Measurements from ENCODE around the gene BRAF. TPM values are rescaled to one million over a fixed set of nuclear protein-coding genes. Genes with fewer than 3 reads are reported as not detected.
A peak's percentile ranks its signal among the peaks of the same experiment; 100 is the strongest.

BRAF gene
- total RNA-seq (10 to 100 TPM; 15.5 to 21.7 (median 16.8) TPM), polyA plus RNA-seq (1 to 10 TPM; 5.2 to 6.0 TPM)

DNA sequence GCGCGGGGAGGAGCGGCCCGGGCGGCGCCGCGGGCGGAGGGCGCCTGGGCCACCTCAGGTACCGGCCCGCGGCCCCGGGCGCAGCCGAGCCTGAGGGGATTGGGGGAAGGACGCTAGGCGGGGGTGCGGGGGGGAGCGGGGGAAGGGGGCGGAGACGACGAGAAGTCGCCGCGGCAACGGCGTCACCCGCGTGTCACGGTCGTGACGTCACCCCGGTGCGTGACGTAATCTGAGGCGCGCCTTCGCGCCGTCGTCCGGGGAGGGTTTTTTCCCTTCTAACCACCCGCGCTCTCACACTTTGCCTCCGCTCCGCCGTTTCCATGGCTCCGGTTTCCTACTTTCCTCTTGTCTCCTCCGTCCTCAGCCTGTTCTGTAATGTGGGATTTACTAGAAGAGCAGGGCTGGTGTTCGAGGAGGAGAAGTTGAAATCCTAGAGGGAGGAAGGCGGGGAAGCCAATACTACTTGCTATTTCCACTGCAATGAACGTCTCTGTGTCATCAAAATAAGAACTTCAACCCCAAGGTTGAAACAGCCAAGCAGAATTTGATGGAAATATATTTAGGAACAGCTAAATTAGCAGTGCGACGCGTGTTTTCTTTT lies at the start of gene BRAF:
Gene BRAF, minus strand, starts transcription at position 109 of the 601 bp plus-strand sequence. CDS start 226 bp downstream, outside the sequence.
- FAIRE-seq, result no peak
- TF ChIP-seq, protein P1, sequence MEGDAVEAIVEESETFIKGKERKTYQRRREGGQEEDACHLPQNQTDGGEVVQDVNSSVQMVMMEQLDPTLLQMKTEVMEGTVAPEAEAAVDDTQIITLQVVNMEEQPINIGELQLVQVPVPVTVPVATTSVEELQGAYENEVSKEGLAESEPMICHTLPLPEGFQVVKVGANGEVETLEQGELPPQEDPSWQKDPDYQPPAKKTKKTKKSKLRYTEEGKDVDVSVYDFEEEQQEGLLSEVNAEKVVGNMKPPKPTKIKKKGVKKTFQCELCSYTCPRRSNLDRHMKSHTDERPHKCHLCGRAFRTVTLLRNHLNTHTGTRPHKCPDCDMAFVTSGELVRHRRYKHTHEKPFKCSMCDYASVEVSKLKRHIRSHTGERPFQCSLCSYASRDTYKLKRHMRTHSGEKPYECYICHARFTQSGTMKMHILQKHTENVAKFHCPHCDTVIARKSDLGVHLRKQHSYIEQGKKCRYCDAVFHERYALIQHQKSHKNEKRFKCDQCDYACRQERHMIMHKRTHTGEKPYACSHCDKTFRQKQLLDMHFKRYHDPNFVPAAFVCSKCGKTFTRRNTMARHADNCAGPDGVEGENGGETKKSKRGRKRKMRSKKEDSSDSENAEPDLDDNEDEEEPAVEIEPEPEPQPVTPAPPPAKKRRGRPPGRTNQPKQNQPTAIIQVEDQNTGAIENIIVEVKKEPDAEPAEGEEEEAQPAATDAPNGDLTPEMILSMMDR (IDR thresholded peaks at IDR 0.05), result no peak
- no peaks in the 10 kb centered on the region for H3K27me3 ChIP-seq
- peak; percentile 76 to 89 (median 78) for ATAC-seq
- peak; percentile 84 to 98 (median 92) for DNase-seq
- peaks cover 14 to 35% (median 27%) of the 10 kb centered on the region in 3 donors for H3K4me1 ChIP-seq
- intact Hi-C loops (cut with DNase I), result no loop called here
- no peaks in the 10 kb centered on the region for H3K9me3 ChIP-seq
- 1 to 2% methylated on average over 23 to 55 of the region's 56 CpGs for WGBS, 2 donors
- peak within 1 kb of the TSS; percentile 97 to 99 (median 98) for H3K27ac ChIP-seq
- no peaks in the 10 kb centered on the region for H3K36me3 ChIP-seq
- H3K4me3 ChIP-seq, result peak within 1 kb of the TSS; percentile 56 to 94 (median 86)

DNA sequence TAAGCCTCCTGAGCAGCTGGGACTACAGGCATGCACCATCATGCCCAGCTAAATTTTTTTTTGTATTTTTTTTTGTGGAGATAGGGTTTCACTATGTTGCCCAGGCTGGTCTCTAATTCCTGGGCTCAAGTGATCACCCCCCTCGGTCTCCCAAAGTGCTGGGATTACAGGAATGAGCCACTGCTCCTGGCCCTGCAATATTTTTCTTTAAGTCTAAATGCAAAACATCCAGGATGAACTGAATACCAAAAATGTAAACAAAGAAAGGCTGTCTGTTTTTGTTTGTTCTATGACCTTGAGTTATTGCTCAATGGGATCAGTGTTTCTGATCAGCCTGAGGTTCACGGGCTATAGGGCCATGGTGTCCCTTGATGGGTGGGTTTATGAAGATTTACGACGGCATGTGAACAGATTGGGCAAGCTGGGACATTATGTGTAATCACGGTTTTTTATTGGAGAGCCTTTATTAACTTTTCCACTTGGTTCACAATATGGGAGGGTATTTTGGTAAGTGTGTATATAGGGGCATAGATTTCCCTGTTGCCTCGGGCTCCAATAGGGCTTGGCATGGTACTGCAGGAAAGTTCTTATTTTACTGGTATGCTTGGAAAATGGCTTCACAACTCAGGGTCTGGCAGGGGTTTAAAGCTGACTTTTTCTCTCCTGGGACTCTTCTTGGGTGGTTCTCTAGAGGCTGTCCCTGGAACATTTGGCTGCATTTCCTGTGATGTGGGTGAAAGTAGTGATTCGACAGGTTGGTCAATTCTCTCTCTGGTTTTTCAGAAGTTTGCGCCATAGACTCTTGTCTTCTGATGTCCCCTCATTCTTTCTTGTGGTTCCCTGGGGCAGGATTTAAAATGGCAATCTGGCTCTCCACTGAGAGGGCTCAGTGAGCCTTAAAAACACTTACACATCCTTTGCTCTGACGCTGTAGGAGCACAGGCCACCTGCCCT lies 48.4 kb upstream of the BRAF start:
- TF ChIP-seq, protein P1 (IDR thresholded peaks at IDR 0.05), result no peak
- no peak for DNase-seq
- H3K4me3 ChIP-seq, result no peak overlapping the region
- no peaks in the 10 kb centered on the region for H3K27me3 ChIP-seq
- no peak overlapping the region for H3K27ac ChIP-seq
- 75 to 82% methylated on average over 9 of the region's 9 CpGs for WGBS, 2 donors
- H3K9me3 ChIP-seq, result no peaks in the 10 kb centered on the region
- ATAC-seq, result no peak
- no peaks in the 10 kb centered on the region for H3K36me3 ChIP-seq
- intact Hi-C loops (cut with DNase I), result no loop called here
- H3K4me1 ChIP-seq, result no peaks in the 10 kb centered on the region
- no peak for FAIRE-seq

DNA sequence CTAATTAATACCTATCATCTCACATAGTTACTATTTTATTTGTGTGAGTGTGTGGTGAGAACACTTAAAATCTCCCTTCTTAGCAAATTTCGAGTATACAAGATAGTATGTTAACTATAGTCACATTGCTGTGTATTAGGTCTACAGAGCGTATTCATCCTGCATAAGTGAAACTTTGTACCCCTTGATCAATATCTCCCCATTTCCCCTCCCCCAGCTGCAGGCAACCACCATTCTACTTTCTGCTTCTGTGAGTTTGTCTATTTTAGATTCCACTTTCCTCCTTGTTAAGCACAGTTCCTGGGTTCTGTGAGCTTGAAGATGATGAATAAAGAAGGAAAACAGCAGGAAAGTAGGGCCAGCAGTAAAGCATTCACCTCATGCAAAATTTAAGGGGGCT lies 47.6 kb upstream of the BRAF start:
- no peaks in the 10 kb centered on the region for H3K27me3 ChIP-seq
- 71 to 76% methylated on average over 2 of the region's 2 CpGs for WGBS, 2 donors
- no peak overlapping the region for H3K27ac ChIP-seq
- no peaks in the 10 kb centered on the region for H3K36me3 ChIP-seq
- H3K4me1 ChIP-seq, result no peaks in the 10 kb centered on the region
- no peak for ATAC-seq
- no peak for FAIRE-seq
- TF ChIP-seq, protein P1 (IDR thresholded peaks at IDR 0.05), result no peak
- DNase-seq, result no peak
- H3K4me3 ChIP-seq, result no peak overlapping the region
- intact Hi-C loops (cut with DNase I), result no loop called here
- H3K9me3 ChIP-seq, result no peaks in the 10 kb centered on the region

DNA sequence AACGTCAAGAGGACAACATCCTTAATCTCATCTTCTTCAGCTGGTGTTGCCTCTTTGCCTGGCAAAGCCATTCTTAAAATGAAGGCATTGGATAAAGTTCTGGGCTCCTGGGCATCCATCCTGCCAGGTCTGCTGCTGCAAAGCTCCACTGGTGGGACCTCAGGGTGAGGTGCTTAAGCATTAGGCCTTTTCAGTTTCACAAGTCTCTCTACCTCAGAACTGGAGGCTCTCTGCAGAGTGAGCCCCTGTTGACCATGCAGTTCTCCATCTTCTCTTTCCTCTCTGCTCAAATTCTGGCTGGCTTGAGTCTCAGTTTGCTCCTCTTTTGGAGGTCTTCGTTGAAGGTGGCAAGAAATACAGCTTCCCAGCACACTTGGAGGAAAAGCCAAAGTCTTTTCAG lies 42.7 kb upstream of the BRAF start:
- TF ChIP-seq, protein P1 (IDR thresholded peaks at IDR 0.05), result no peak
- DNase-seq (no peak), ATAC-seq (no peak), FAIRE-seq (no peak)
- intact Hi-C loops (cut with DNase I), result no loop called here
- WGBS, 2 donors, result 61 to 62% methylated on average over 2 of the region's 2 CpGs
- no peaks in the 10 kb centered on the region for H3K36me3 ChIP-seq
- no peak overlapping the region for H3K4me3 ChIP-seq
- H3K9me3 ChIP-seq, result no peaks in the 10 kb centered on the region
- no peaks in the 10 kb centered on the region for H3K4me1 ChIP-seq
- H3K27me3 ChIP-seq, result no peaks in the 10 kb centered on the region
- H3K27ac ChIP-seq, result no peak overlapping the region

Data from pancreas (tissue), 10 donors.